Panc1 (cell line): ENCODE data around the gene LNX2.

ENCODE experiments used
- CTCF ChIP-seq: fragments of 450-650 bp; IDR thresholded peaks from 2 replicates; pipeline ENCODE4 v1.5.1; 2017; ENCODE audit warnings: mild to moderate bottlenecking
- POLR2AphosphoS5 ChIP-seq: IDR thresholded peaks from 2 replicates; pipeline ENCODE4 v1.6.1; 2012; ENCODE audit warnings: mild to moderate bottlenecking, low read depth, low read length, moderate library complexity
- REST ChIP-seq, 2 experiments: IDR thresholded peaks; 2 replicates each; pipeline ENCODE4 v1.6.1; 2011 to 2012; ENCODE audit warnings: low read depth in 2 of 2, control low read depth in 1 of 2, low read length in 1 of 2, mild to moderate bottlenecking in 1 of 2, moderate library complexity in 1 of 2; ENCODE audit not compliant: insufficient read depth in 1 of 2

GRCh38 chr13:27516103-27516502, 104.2 kb downstream of the LNX2 start:
- TF ChIP-seq CTCF (no peak), REST (IDR thresholded peaks at IDR 0.05; ENCODE audit: insufficient read depth in 1 of 2, low read depth in 2 of 2, low read length in 1 of 2) (no peak), POLR2AphosphoS5 (no peak)
